Choroid plexus epithelial cell (primary cell): ENCODE data around the gene PCP2.

ENCODE experiments used
- DNase-seq: peaks from one replicate; pipeline ENCODE4 v3.0.0-alpha.2; 2010; ENCODE audit warnings: low read depth
- H3K4me3 ChIP-seq: 2 replicates; pipeline ENCODE4 v1.5.1; 2011; ENCODE audit warnings: low read depth, mild to moderate bottlenecking, control low read depth, low read length, moderate library complexity
- TF ChIP-seq, protein P1 (sequence below): conservative IDR thresholded peaks from 2 replicates; pipeline ENCODE4 v1.5.1; 2011; ENCODE audit warnings: low read depth, mild to moderate bottlenecking, control low read depth, inconsistent platforms, low read length, moderate library complexity

PCP2 gene

DNA sequence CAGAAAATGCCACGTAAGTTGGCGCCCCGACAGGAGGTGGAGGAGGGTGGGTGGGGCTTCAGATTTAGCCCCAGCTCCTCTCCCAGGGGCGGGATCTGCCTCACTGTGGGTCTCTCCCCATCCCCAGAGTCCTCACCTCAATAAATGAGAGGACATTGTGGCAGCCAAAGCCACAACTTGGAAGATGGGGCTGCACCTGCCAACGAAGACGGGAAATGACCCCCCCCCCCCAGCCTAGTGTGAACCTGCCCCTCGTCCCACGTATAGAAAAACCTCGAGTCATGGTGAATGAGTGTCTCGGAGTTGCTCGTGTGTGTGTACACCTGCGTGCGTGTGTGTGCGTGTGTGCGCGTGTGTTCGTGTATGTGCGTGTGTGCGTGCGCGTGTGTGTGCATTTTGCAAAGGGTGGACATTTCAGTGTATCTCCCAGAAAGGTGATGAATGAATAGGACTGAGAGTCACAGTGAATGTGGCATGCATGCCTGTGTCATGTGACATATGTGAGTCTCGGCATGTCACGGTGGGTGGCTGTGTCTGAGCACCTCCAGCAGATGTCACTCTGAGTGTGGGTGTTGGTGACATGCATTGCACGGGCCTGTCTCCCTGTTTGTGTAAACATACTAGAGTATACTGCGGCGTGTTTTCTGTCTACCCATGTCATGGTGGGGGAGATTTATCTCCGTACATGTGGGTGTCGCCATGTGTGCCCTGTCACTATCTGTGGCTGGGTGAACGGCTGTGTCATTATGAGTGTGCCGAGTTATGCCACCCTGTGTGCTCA, 45.6 kb upstream of the PCP2 start:
- no peak for DNase-seq
- TF ChIP-seq, protein P1, sequence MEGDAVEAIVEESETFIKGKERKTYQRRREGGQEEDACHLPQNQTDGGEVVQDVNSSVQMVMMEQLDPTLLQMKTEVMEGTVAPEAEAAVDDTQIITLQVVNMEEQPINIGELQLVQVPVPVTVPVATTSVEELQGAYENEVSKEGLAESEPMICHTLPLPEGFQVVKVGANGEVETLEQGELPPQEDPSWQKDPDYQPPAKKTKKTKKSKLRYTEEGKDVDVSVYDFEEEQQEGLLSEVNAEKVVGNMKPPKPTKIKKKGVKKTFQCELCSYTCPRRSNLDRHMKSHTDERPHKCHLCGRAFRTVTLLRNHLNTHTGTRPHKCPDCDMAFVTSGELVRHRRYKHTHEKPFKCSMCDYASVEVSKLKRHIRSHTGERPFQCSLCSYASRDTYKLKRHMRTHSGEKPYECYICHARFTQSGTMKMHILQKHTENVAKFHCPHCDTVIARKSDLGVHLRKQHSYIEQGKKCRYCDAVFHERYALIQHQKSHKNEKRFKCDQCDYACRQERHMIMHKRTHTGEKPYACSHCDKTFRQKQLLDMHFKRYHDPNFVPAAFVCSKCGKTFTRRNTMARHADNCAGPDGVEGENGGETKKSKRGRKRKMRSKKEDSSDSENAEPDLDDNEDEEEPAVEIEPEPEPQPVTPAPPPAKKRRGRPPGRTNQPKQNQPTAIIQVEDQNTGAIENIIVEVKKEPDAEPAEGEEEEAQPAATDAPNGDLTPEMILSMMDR = no peak
- no peak overlapping the region for H3K4me3 ChIP-seq

DNA sequence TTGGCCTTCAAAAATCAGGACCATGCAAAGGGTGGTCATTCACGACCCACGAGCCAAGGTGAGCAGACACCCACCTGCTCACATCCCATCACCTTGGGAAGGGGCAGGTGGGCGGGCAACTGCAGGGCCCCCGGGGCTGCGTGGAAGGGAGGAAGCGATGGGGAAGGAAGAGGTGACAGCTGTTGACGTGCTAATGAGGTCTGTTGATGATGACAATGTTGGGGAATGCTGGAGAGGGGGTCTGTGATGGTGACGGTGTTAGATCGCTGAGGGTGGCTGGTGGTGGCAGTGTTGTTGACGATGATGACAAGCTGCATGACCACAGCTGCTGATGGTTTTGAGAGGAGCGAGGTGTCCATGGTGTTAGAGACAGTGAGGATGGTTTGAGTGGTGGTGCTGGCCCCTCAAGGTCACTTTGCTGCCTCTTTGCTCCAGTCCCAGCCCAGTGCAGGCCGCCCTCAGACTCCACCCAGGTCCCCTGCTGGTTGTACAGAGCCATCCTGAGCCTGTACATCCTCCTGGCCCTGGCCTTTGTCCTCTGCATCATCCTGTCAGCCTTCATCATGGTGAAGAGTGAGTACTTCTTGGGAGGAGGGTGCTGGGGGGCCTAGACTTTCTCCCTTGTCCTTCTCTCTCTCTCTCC, 44.3 kb upstream of the PCP2 start:
- no peak for DNase-seq
- TF ChIP-seq, protein P1 = no peak
- H3K4me3 ChIP-seq = no peak overlapping the region

DNA sequence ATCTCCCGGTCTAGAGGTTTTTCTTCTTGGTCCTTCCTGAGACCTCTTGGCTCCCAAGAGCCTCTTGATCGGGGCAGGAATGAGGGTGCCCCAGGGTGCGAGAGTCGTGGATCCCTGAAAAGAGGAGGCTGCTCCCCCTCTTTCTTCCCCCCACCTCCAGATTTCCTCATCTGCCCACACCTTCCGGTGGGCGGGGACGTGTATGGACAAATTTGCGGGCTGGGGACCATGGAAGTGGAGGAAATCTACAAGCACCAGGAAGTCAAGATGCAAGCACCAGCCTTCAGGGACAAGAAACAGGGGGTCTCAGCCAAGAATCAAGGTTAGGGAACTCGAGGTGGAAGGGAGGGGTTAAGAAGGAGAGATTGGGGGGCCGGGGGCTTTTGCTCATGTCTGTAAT, 43.3 kb upstream of the PCP2 start, which contains the start of gene MCEMP1:
TSS of gene MCEMP1 (plus strand) at position 237 of the 400 bp plus-strand sequence. CDS start at position 268, 31 bp downstream.
- no peak within 1 kb of the TSS for H3K4me3 ChIP-seq
- DNase-seq = no peak
- TF ChIP-seq, protein P1 = no peak

DNA sequence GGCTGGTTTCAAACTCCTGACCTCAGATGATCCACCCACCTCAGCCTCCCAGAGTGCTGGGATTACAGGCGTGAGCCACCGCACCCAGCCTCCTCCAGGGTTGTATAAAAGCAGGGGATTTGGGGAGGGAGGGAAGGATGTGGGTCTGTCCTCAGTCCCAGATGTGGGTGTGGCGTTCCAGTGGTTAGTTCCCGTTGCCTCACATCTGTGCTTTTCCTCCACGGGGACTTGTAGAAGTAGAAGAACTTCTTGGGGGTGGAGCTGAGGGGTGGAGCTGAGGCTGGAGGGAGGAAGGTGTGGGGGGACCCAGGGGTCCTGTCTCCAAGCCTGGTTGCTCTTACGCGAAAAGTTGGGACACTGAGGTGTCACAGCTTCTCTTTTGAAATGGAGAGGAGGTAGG, 42.9 kb upstream of the PCP2 start:
- TF ChIP-seq, protein P1 = no peak
- DNase-seq = no peak
- H3K4me3 ChIP-seq = no peak overlapping the region

DNA sequence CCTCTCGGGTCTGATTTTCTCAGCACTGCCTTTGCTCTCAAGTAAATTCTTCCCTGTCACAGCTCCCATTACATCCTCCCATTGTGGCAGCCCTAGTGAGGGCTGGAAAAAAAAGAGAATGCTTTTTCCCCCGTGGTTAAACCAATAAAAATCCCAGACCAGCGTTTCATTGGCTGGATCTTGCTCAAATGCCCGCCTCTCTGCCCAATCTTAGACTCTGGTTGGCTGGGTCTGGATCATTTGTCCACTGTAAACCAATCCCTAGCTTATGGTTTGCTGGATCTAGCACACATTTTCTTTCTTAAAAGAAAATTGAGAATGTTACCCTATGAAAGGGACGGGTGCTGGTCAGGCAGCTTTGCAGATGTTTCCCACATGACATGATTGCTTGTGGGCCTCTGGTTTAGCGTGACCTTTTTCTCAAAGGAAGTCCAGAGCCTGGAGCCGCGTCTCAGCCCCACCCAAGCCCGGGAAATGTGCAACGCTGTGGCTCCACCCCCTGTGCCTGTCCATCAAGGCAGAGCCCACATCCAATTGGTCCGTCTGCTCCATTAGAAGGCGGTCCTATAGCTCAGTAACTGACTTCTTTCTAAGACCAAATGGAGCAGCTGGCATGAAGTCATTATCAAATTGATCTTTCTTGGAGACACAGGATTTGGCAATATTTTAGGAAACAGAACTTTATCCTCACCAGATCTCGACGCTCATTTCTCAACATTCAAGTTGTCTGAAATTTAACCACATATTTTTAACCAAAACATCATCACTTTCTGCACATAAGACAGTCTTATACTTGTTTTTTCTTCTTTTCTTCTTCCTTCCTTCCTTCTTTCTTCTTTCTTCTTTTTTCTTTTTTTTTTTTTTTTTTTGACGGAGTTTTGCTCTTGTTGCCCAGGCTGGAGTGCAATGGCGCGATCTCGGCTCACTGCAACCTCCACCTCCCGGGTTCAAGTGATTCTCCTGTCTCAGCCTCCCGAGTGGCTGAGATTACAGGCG, 40.8 kb upstream of the PCP2 start:
- H3K4me3 ChIP-seq = no peak overlapping the region
- peak; percentile 69 for DNase-seq
- TF ChIP-seq, protein P1 = no peak

DNA sequence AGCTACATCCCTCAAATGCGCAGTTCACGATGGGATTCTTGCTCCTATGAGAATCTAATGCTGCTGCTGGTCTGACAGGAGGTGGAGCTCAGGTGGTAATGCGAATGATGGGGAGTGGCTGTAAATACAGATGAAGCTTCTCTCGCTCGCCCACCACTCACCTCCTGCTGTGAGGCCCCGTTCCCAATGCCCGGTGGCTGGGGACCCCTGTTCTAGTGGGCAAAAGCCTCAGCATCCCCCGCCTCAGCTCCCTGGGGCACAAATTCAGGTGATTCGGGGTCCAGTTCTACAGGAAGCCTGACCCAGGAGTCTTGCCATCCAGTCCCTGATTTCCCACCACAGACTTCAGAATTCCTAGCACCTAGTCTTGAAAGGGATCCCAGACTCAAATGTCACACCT, 39.0 kb upstream of the PCP2 start:
- no peak overlapping the region for H3K4me3 ChIP-seq
- DNase-seq = no peak
- TF ChIP-seq, protein P1 = no peak
